ENCODE measurements around the gene CCDC85C. TPM values are rescaled to one million over a fixed set of nuclear protein-coding genes. Genes with fewer than 3 reads are reported as not detected.

The CCDC85C gene
- total RNA-seq, 1 experiment from 2014 or later = 35.8 TPM

DNA sequence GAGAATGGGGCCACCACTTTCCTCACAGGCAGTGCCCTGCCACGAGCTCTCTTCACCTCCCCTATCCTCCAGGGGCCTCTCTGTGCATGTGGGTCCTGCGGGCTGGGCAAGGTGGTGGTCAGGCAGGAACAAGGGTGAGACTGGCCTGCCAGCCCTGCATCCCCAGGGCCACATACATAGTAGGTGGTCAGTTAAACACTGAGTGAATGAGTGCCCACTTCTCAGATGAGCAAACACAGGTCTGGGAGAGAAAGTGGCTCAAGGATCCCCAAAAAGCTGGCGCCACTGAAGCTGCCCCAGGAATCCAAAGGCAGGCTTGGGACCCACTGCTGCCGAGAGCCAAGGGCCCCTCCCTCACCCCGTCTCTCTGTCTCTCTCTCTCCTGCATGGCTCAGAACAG lies 71.7 kb downstream of the CCDC85C start:
- Mint-ChIP-seq H3K4me3 (no peak overlapping the region), H3K27ac (no peak overlapping the region), H3K4me1 (peaks cover 31% of the 10 kb centered on the region), H3K27me3 (ENCODE audit: low read depth) (no peaks in the 10 kb centered on the region), H3K9me3 (no peaks in the 10 kb centered on the region), H3K36me3 (no peaks in the 10 kb centered on the region)
- ATAC-seq = no peak
- POLR2A ChIA-PET = no interaction called here
- TF ChIP-seq, protein P1, sequence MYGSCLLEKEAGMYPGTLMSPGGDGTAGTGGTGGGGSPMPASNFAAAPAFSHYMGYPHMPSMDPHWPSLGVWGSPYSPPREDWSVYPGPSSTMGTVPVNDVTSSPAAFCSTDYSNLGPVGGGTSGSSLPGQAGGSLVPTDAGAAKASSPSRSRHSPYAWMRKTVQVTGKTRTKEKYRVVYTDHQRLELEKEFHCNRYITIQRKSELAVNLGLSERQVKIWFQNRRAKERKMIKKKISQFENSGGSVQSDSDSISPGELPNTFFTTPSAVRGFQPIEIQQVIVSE (CRISPR knock-in tag; IDR thresholded peaks at IDR 0.05; ENCODE audit: borderline replicate concordance) = no peak
- TF ChIP-seq, protein P2, sequence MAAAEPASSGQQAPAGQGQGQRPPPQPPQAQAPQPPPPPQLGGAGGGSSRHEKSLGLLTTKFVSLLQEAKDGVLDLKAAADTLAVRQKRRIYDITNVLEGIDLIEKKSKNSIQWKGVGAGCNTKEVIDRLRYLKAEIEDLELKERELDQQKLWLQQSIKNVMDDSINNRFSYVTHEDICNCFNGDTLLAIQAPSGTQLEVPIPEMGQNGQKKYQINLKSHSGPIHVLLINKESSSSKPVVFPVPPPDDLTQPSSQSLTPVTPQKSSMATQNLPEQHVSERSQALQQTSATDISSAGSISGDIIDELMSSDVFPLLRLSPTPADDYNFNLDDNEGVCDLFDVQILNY (CRISPR knock-in tag; IDR thresholded peaks at IDR 0.05) = no peak
- TF ChIP-seq ZNF232 (CRISPR knock-in tag; IDR thresholded peaks at IDR 0.05) = no peak
- no peak for TF ChIP-seq ZNF416 (CRISPR knock-in tag; IDR thresholded peaks at IDR 0.05)
- no peak for TF ChIP-seq TCF7 (CRISPR knock-in tag; IDR thresholded peaks at IDR 0.05; ENCODE audit: low read depth)
- no peak for TF ChIP-seq GABPB1 (CRISPR knock-in tag; IDR thresholded peaks at IDR 0.05)
- TF ChIP-seq, protein P3, sequence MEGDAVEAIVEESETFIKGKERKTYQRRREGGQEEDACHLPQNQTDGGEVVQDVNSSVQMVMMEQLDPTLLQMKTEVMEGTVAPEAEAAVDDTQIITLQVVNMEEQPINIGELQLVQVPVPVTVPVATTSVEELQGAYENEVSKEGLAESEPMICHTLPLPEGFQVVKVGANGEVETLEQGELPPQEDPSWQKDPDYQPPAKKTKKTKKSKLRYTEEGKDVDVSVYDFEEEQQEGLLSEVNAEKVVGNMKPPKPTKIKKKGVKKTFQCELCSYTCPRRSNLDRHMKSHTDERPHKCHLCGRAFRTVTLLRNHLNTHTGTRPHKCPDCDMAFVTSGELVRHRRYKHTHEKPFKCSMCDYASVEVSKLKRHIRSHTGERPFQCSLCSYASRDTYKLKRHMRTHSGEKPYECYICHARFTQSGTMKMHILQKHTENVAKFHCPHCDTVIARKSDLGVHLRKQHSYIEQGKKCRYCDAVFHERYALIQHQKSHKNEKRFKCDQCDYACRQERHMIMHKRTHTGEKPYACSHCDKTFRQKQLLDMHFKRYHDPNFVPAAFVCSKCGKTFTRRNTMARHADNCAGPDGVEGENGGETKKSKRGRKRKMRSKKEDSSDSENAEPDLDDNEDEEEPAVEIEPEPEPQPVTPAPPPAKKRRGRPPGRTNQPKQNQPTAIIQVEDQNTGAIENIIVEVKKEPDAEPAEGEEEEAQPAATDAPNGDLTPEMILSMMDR (IDR thresholded peaks at IDR 0.05) = no peak
- no peak for TF ChIP-seq NFYB (CRISPR knock-in tag; conservative IDR thresholded peaks at IDR 0.05; ENCODE audit: low read depth)
- TF ChIP-seq TP53 (CRISPR knock-in tag; IDR thresholded peaks at IDR 0.05) = no peak
- TF ChIP-seq, protein P4, sequence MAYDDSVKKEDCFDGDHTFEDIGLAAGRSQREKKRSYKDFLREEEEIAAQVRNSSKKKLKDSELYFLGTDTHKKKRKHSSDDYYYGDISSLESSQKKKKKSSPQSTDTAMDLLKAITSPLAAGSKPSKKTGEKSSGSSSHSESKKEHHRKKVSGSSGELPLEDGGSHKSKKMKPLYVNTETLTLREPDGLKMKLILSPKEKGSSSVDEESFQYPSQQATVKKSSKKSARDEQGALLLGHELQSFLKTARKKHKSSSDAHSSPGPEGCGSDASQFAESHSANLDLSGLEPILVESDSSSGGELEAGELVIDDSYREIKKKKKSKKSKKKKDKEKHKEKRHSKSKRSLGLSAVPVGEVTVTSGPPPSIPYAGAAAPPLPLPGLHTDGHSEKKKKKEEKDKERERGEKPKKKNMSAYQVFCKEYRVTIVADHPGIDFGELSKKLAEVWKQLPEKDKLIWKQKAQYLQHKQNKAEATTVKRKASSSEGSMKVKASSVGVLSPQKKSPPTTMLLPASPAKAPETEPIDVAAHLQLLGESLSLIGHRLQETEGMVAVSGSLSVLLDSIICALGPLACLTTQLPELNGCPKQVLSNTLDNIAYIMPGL (CRISPR knock-in tag; IDR thresholded peaks at IDR 0.05) = no peak
- no peak for TF ChIP-seq CBFB (CRISPR knock-in tag; IDR thresholded peaks at IDR 0.05; ENCODE audit: low read depth)
- TF ChIP-seq CREM (CRISPR knock-in tag; IDR thresholded peaks at IDR 0.05) = no peak
- TF ChIP-seq, protein P5, sequence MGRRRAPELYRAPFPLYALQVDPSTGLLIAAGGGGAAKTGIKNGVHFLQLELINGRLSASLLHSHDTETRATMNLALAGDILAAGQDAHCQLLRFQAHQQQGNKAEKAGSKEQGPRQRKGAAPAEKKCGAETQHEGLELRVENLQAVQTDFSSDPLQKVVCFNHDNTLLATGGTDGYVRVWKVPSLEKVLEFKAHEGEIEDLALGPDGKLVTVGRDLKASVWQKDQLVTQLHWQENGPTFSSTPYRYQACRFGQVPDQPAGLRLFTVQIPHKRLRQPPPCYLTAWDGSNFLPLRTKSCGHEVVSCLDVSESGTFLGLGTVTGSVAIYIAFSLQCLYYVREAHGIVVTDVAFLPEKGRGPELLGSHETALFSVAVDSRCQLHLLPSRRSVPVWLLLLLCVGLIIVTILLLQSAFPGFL (CRISPR knock-in tag; IDR thresholded peaks at IDR 0.05; ENCODE audit: borderline replicate concordance) = no peak
- DNase-seq (ENCODE audit: low spot score) = no peak
- CTCF ChIA-PET = no interaction called here

DNA sequence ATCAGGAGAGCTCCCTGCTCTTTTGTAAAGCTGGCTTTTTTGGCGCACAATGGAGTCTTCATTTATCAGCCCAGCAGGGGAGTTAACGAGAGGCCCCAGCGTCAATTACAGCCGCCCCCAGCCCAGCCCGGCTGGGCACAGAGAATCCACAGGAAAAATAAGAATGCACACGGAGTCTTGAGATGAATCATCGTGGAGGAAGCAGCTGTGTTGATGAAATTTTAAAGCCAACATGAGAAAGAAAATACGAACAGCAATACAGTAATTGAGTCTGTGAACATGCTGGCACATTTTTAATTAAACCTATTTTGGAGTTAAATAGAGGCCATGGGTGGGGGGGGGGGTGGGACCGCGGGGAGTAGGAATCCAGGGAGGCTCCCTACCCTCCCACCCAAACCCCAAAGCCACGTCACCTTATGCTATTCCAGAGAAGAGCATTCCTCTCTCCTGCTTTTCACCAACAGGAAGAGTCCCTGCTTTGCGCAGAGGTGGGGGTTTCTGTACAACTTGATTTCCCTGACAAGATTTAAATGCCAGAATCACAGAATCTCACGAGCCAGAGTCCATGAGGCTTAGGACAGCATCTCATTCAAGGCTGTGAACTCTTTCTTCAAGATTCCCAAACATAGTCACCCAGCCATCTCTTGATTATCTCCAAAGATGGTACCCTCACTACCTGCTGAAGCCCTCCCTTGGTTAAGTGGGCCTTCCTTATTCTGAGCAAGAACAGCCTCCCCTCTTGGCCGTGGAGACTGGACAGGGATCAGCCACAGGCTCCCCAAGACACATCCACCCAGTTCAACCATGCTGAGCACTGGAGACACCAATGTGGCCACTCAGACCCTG lies 72.5 kb downstream of the CCDC85C start:
- no peak for DNase-seq (ENCODE audit: low spot score)
- Mint-ChIP-seq H3K9me3 (no peaks in the 10 kb centered on the region), H3K27ac (peak overlapping the region; percentile 91), H3K4me3 (no peak overlapping the region), H3K27me3 (ENCODE audit: low read depth) (no peaks in the 10 kb centered on the region), H3K4me1 (peaks cover 32% of the 10 kb centered on the region), H3K36me3 (no peaks in the 10 kb centered on the region)
- ChIA-PET CTCF (interaction anchor here (0.6 to 1.0 kb wide), 2 partner anchors 10 to 219 kb away, joined by 3 read pairs; no protein-coding TSS in a partner anchor), POLR2A (no interaction called here)
- TF ChIP-seq, protein P2 (CRISPR knock-in tag; IDR thresholded peaks at IDR 0.05) = no peak
- TF ChIP-seq, protein P6, sequence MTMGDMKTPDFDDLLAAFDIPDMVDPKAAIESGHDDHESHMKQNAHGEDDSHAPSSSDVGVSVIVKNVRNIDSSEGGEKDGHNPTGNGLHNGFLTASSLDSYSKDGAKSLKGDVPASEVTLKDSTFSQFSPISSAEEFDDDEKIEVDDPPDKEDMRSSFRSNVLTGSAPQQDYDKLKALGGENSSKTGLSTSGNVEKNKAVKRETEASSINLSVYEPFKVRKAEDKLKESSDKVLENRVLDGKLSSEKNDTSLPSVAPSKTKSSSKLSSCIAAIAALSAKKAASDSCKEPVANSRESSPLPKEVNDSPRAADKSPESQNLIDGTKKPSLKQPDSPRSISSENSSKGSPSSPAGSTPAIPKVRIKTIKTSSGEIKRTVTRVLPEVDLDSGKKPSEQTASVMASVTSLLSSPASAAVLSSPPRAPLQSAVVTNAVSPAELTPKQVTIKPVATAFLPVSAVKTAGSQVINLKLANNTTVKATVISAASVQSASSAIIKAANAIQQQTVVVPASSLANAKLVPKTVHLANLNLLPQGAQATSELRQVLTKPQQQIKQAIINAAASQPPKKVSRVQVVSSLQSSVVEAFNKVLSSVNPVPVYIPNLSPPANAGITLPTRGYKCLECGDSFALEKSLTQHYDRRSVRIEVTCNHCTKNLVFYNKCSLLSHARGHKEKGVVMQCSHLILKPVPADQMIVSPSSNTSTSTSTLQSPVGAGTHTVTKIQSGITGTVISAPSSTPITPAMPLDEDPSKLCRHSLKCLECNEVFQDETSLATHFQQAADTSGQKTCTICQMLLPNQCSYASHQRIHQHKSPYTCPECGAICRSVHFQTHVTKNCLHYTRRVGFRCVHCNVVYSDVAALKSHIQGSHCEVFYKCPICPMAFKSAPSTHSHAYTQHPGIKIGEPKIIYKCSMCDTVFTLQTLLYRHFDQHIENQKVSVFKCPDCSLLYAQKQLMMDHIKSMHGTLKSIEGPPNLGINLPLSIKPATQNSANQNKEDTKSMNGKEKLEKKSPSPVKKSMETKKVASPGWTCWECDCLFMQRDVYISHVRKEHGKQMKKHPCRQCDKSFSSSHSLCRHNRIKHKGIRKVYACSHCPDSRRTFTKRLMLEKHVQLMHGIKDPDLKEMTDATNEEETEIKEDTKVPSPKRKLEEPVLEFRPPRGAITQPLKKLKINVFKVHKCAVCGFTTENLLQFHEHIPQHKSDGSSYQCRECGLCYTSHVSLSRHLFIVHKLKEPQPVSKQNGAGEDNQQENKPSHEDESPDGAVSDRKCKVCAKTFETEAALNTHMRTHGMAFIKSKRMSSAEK (CRISPR knock-in tag; IDR thresholded peaks at IDR 0.05; ENCODE audit: borderline replicate concordance) = no peak
- TF ChIP-seq GTF2I (CRISPR knock-in tag; conservative IDR thresholded peaks at IDR 0.05) = 0 out of 2 replicates have a peak, but pooled peaks have one; percentile 15
- TF ChIP-seq, protein P7, sequence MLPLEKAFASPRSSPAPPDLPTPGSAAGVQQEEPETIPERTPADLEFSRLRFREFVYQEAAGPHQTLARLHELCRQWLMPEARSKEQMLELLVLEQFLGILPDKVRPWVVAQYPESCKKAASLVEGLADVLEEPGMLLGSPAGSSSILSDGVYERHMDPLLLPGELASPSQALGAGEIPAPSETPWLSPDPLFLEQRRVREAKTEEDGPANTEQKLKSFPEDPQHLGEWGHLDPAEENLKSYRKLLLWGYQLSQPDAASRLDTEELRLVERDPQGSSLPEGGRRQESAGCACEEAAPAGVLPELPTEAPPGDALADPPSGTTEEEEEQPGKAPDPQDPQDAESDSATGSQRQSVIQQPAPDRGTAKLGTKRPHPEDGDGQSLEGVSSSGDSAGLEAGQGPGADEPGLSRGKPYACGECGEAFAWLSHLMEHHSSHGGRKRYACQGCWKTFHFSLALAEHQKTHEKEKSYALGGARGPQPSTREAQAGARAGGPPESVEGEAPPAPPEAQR (CRISPR knock-in tag; IDR thresholded peaks at IDR 0.05) = no peak
- ATAC-seq = peak; percentile 21; the same call in 1 of the 2 replicates
